A549 (cell line): ENCODE results near the gene VPS18. TPM values are rescaled to one million over a fixed set of nuclear protein-coding genes. Genes with fewer than 3 reads are reported as not detected.

Source experiments
- ATAC-seq, 2 experiments: fragments of 200-7000 bp in 1 of 2; fragments of >200 bp in 1 of 2; cut with Nextera tagmentation in 1 of 2; cut with Tn5 transposase in 1 of 2; 3 replicates each; pipeline versions ENCODE4 v1.8.0 to v1.9.1; 2018 to 2020; ENCODE audit warnings: mild to moderate bottlenecking in 1 of 2, moderate library complexity in 1 of 2
- CTCF ChIA-PET: fragments of 300-600 bp; sonication (Branson Sonifier 250); formaldehyde crosslinking; extraction: SDS; loops from one replicate; lab custom pipeline; 2021; ENCODE audit warnings: antibody characterized with exemption, inconsistent platforms; lab: Yijun Ruan, JAX
- POLR2A ChIA-PET: fragments of 350-600 bp; formaldehyde crosslinking; extraction: SDS; loops from one replicate; lab custom pipeline; 2021; ENCODE audit warnings: antibody characterized with exemption, inconsistent platforms; lab: Yijun Ruan, JAX
- DNase-seq, 2 experiments: peaks; one replicate each; pipeline versions ENCODE4 v3.0.0 to v3.0.0-alpha.2; 2011 to 2016; ENCODE audit warnings: low read depth in 1 of 2, low spot score in 1 of 2
- FAIRE-seq: peaks from 2 replicates; lab custom pipeline; 2011; peaks lifted over from hg19 to GRCh38; lab: Jason Lieb, UNC
- H3K27ac ChIP-seq, 2 experiments: fragments of >200 bp; sonication (Bioruptor Twin); formaldehyde crosslinking; 3 replicates each; pipeline ENCODE4 v1.5.1; 2016 to 2017
- H3K4me1 ChIP-seq: fragments of >200 bp; sonication (Bioruptor Twin); formaldehyde crosslinking; 3 replicates; pipeline ENCODE4 v1.6.1; 2016
- H3K4me2 ChIP-seq: fragments of >200 bp; sonication (Bioruptor Twin); formaldehyde crosslinking; 3 replicates; pipeline ENCODE4 v1.6.1; 2016
- H3K4me3 ChIP-seq: fragments of >200 bp; sonication (Bioruptor Twin); formaldehyde crosslinking; 3 replicates; pipeline ENCODE4 v1.5.1; 2016
- H3K9me3 ChIP-seq: fragments of >200 bp; sonication (Bioruptor Twin); formaldehyde crosslinking; 3 replicates; pipeline ENCODE4 v1.6.1; 2016
- ATOH8 ChIP-seq: fragments of 250-450 bp; sonication (Bioruptor Pico); IDR thresholded peaks from 2 replicates; pipeline ENCODE4 v1.5.0; 2020; ENCODE audit warnings: low read depth, mild to moderate bottlenecking, moderate library complexity
- CBX2 ChIP-seq: fragments of 200-600 bp; sonication (generic); IDR thresholded peaks from 2 replicates; pipeline ENCODE4 v1.6.1; 2016; ENCODE audit warnings: low read depth, mild to moderate bottlenecking, borderline replicate concordance
- CBX8 ChIP-seq: fragments of 200-600 bp; sonication (generic); IDR thresholded peaks from 2 replicates; pipeline ENCODE4 v1.6.1; 2016
- CHD4 ChIP-seq: fragments of 200-600 bp; sonication (generic); IDR thresholded peaks from 2 replicates; pipeline ENCODE4 v1.6.1; 2016; ENCODE audit warnings: antibody characterized with exemption, mild to moderate bottlenecking, borderline replicate concordance
- ELK1 ChIP-seq: fragments of 150-350 bp; IDR thresholded peaks from 2 replicates; pipeline ENCODE4 v1.6.1; 2014; ENCODE audit warnings: low read depth, mild to moderate bottlenecking, low read length
- FOSB ChIP-seq: fragments of 250-450 bp; sonication (Bioruptor Pico); IDR thresholded peaks from 2 replicates; pipeline ENCODE4 v1.5.0; 2020; ENCODE audit warnings: mild to moderate bottlenecking, moderate library complexity
- FOXS1 ChIP-seq: fragments of 250-450 bp; sonication (Bioruptor Pico); IDR thresholded peaks from 2 replicates; pipeline ENCODE4 v1.5.0; 2020; ENCODE audit warnings: mild to moderate bottlenecking, moderate library complexity
- GATA3 ChIP-seq: IDR thresholded peaks from 2 replicates; pipeline ENCODE4 v1.6.1; 2012; ENCODE audit warnings: borderline replicate concordance
- HOXB5 ChIP-seq: fragments of 250-450 bp; sonication (Bioruptor Pico); IDR thresholded peaks from 2 replicates; pipeline ENCODE4 v1.5.0; 2020; ENCODE audit warnings: mild to moderate bottlenecking, moderate library complexity
- KDM1A ChIP-seq: fragments of 200-600 bp; sonication (generic); IDR thresholded peaks from 2 replicates; pipeline ENCODE4 v1.6.1; 2016; ENCODE audit warnings: low read depth, mild to moderate bottlenecking
- MAZ ChIP-seq: fragments of 150-350 bp; IDR thresholded peaks from 2 replicates; pipeline ENCODE4 v1.6.1; 2014; ENCODE audit warnings: antibody characterized with exemption, low read depth, low read length, borderline replicate concordance
- NPAS2 ChIP-seq: fragments of 250-450 bp; sonication (Bioruptor Pico); IDR thresholded peaks from 2 replicates; pipeline ENCODE4 v1.8.0; 2022; ENCODE audit warnings: mild to moderate bottlenecking, moderate library complexity, borderline replicate concordance
- RCOR1 ChIP-seq: fragments of 150-350 bp; IDR thresholded peaks from 2 replicates; pipeline ENCODE4 v1.6.1; 2014; ENCODE audit warnings: antibody characterized with exemption, low read length, low read depth
- SREBF2 ChIP-seq: fragments of 450-650 bp; IDR thresholded peaks from 2 replicates; pipeline ENCODE4 v1.6.1; 2014; ENCODE audit warnings: mild to moderate bottlenecking, moderate library complexity
- ZNF302 ChIP-seq: fragments of 250-450 bp; sonication (Bioruptor Pico); IDR thresholded peaks from 2 replicates; pipeline ENCODE4 v1.9.0; 2021; ENCODE audit warnings: inconsistent platforms, mild to moderate bottlenecking, moderate library complexity
- WGBS: methylation state at CpG from one replicate; pipeline ENCODE4 v1.1.6; 2017; ENCODE audit errors: missing lambda C conversion rate; 5-methylcytosine and 5-hydroxymethylcytosine counted together
- polyA plus RNA-seq, 4 experiments: library from polyadenylated mRNA; depleted of rRNA in 3 of 4; stranded (reverse); fragments of >200 nt; fragmentation: RNase III in 1 of 4; extraction: RNeasy Plus Mini Kit Qiagen cat#74134 plus additional on column Dnase treatment in 1 of 4; gene quantifications; 2 replicates in 3 of 4; 3 replicates in 1 of 4; pipeline ENCODE4 v1.2.3, GENCODE V29; 2011 to 2017
- TF ChIP-seq, protein P1 (sequence below): IDR thresholded peaks from 2 replicates; pipeline ENCODE4 v1.6.1; 2012; ENCODE audit warnings: low read depth, borderline replicate concordance
- TF ChIP-seq, protein P2 (sequence below): fragments of 250-450 bp; sonication (Bioruptor Pico); IDR thresholded peaks from 2 replicates; pipeline ENCODE4 v1.5.0; 2021; ENCODE audit warnings: mild to moderate bottlenecking, moderate library complexity, borderline replicate concordance

Gene VPS18
- polyA plus RNA-seq, 2 of the 4 experiments (the other 2 are of a cell fraction): 9.0 to 15.2 TPM

DNA sequence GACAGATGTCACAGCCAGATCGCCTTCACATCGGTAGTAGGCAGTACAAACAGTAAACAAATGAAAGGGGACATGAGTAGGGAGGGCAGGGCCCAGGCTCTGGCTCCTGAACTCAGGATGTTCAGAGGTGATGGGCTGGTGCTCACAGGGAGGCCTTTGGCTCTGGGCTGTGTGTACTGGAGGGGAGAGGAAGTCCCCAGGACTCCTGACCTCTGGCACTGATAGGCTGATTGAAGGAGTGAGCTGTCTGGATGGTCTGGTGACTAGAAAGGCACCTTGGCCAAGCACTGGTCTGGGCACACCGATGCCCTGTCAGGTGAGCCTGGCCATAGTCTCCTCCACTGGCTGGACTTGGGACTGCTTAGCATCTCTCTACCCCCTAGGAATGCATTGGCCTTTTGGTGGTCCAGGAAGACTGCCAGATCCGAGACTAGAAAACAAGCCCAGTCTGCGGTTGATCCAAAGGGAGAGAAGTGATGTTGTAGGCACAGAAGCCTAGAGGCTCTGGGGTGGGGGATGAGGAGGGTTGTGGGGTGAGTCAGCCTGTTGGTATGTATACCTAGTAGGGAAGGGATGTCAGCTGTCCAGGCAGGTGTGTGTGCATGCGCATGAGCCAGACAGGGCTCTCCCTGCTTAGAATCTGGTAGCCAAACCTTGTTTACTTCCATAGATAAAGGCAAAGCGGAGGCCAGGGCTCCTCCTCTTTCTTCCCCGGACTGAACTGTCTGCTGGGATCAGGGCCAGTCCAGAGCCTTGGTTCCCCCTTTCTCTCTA is 48.6 kb upstream of the VPS18 start:
- peaks cover 23% of the 10 kb centered on the region for H3K4me1 ChIP-seq
- no peak for TF ChIP-seq ELK1
- TF ChIP-seq NPAS2: no peak
- no peak for TF ChIP-seq FOXS1 (CRISPR knock-in tag)
- TF ChIP-seq FOSB (CRISPR knock-in tag): no peak
- TF ChIP-seq KDM1A: no peak
- TF ChIP-seq CBX2: no peak
- no peak for TF ChIP-seq SREBF2
- no peak for TF ChIP-seq ATOH8
- TF ChIP-seq HOXB5 (CRISPR knock-in tag): no peak
- TF ChIP-seq, protein P1, sequence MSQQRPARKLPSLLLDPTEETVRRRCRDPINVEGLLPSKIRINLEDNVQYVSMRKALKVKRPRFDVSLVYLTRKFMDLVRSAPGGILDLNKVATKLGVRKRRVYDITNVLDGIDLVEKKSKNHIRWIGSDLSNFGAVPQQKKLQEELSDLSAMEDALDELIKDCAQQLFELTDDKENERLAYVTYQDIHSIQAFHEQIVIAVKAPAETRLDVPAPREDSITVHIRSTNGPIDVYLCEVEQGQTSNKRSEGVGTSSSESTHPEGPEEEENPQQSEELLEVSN: no peak
- TF ChIP-seq, protein P2, sequence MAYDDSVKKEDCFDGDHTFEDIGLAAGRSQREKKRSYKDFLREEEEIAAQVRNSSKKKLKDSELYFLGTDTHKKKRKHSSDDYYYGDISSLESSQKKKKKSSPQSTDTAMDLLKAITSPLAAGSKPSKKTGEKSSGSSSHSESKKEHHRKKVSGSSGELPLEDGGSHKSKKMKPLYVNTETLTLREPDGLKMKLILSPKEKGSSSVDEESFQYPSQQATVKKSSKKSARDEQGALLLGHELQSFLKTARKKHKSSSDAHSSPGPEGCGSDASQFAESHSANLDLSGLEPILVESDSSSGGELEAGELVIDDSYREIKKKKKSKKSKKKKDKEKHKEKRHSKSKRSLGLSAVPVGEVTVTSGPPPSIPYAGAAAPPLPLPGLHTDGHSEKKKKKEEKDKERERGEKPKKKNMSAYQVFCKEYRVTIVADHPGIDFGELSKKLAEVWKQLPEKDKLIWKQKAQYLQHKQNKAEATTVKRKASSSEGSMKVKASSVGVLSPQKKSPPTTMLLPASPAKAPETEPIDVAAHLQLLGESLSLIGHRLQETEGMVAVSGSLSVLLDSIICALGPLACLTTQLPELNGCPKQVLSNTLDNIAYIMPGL: no peak
- no peak for TF ChIP-seq ZNF302 (CRISPR knock-in tag)
- no peak for TF ChIP-seq MAZ
- POLR2A ChIA-PET: no interaction called here
- 83% methylated on average over 7 of the region's 8 CpGs for WGBS
- no peak for DNase-seq
- no peak overlapping the region for H3K4me3 ChIP-seq
- FAIRE-seq: no peak
- 0 out of 3 replicates have a peak overlapping the region, but pooled peaks have one; percentile 14 for H3K4me2 ChIP-seq
- H3K9me3 ChIP-seq: no peaks in the 10 kb centered on the region
- CTCF ChIA-PET: interaction anchor here (2.2 to 8.2 kb wide), 2 partner anchors 12 to 47 kb away, joined by 7 to 82 read pairs; no protein-coding TSS in a partner anchor
- ATAC-seq: peak in 1 of 2 experiments; percentile 18; a peak in 3 of 6 replicates
- peak overlapping the region in 1 of 2 experiments; percentile 21; a peak in 1 of 6 replicates for H3K27ac ChIP-seq

- ChIA-PET CTCF (interaction anchor here (0.5 to 8.2 kb wide), 7 partner anchors 9 to 100 kb away, joined by 3 to 82 read pairs (median 3); partner anchors contain the start of gene PPP1R14D), POLR2A (no interaction called here)
- Histone ChIP-seq H3K4me2 (peak overlapping the region; percentile 29), H3K4me1 (peaks cover 23% of the 10 kb centered on the region), H3K4me3 (no peak overlapping the region), H3K27ac (peak overlapping the region; percentile 8 to 58; a peak in 4 of 6 replicates), H3K9me3 (no peaks in the 10 kb centered on the region)
- TF ChIP-seq RCOR1 (no peak), GATA3 (no peak), CHD4 (no peak), CBX8 (no peak)
- ATAC-seq: peak in 1 of 2 experiments; percentile 21; a peak in 3 of 6 replicates
- no peak for DNase-seq
- no peak for FAIRE-seq
Measured at GRCh38 chr15:40846841-40847222, 47.4 kb upstream of the VPS18 start.
